ENCODE data around the gene ATP6V1B1. TPM values are rescaled to one million over a fixed set of nuclear protein-coding genes. Genes with fewer than 3 reads are reported as not detected.

Gene ATP6V1B1
- polyA plus RNA-seq (2013, experiment 1 of 2): not detected
- polyA plus RNA-seq (2013, experiment 2 of 2): 0.10 TPM

DNA sequence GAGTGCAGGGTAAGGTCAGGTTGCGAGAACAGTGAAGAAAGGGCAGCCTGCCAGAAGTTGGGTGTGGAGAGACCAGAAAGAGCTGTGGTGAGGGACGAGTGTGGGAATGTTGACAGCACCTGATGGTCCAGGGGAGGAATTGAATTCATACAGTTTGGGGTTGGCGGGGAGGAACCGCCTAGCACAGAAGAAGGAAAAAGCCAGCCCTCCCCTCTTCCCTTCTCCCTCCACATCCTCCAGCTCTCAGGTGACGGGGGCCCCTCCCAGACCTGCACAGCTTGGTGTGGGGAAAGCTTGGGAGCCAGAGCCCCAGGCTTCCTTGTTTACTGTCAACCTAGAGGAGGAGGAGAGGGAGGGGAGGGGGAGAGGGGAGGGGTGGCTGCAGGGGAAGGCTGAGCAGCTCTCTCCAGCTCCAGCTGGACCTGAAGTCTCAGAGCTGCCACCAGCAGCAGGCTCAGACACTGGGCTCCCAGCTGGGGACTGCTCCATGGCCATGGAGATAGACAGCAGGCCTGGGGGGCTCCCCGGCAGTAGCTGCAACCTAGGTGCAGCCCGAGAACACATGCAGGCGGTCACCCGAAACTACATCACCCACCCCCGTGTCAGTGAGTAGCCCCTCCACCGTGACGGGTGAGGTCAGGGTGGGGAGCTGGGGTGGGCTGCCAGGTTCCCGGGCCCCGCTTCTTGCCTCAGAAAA lies at the start of gene ATP6V1B1:
TSS of gene ATP6V1B1 (plus strand) at position 433 of the 697 bp plus-strand sequence. CDS start at position 488, 55 bp downstream.
- Histone ChIP-seq H3K14ac (ENCODE audit: low read length in 2 of 2) (no peak within 1 kb of the TSS), H2BK15ac (ENCODE audit: low read depth, poor library complexity, severe bottlenecking) (no peak within 1 kb of the TSS), H2AFZ (ENCODE audit: low read depth, low read length) (no peak within 1 kb of the TSS), H3K4me3 (ENCODE audit: insufficient read depth in 1 of 2, low read depth in 1 of 2, low read length in 2 of 2) (no peak within 1 kb of the TSS), H2BK12ac (ENCODE audit: low read length in 2 of 2) (no peak within 1 kb of the TSS), H3K27me3 (ENCODE audit: control insufficient read depth in 1 of 2, insufficient read depth in 1 of 2, low read length in 2 of 2) (peaks cover 30 to 45% of the 10 kb centered on the region in 2 experiments), H3K18ac (ENCODE audit: low read depth in 1 of 2, low read length in 2 of 2) (no peak within 1 kb of the TSS), H3K4me2 (ENCODE audit: low read length, poor library complexity, severe bottlenecking) (no peak within 1 kb of the TSS), H3K9ac (ENCODE audit: low read length) (no peak within 1 kb of the TSS), H3K79me1 (replicated peaks; ENCODE audit: low read length, poor library complexity, severe bottlenecking) (no peaks in the 10 kb centered on the region), H2AK5ac (ENCODE audit: low read length, severe bottlenecking) (no peak within 1 kb of the TSS), H3K4ac (ENCODE audit: low read depth in 1 of 2, low read length in 2 of 2) (no peak within 1 kb of the TSS), H4K8ac (ENCODE audit: low read length) (no peak within 1 kb of the TSS), H3K27ac (ENCODE audit: low read length, poor library complexity, severe bottlenecking) (no peak within 1 kb of the TSS), H2BK5ac (ENCODE audit: low read depth, low read length, poor library complexity, severe bottlenecking) (no peak within 1 kb of the TSS), H4K91ac (ENCODE audit: low read length) (no peak within 1 kb of the TSS), H3K4me1 (ENCODE audit: control insufficient read depth, insufficient read depth, low read depth, low read length) (peaks cover 7% of the 10 kb centered on the region), H3K9me3 (ENCODE audit: control insufficient read depth, low read length) (no peaks in the 10 kb centered on the region), H2BK120ac (ENCODE audit: low read depth, low read length) (no peak within 1 kb of the TSS), H3K36me3 (ENCODE audit: control insufficient read depth in 1 of 2, insufficient read depth in 2 of 2, low read depth in 1 of 2, low read length in 2 of 2) (peaks cover 0 to 3% of the 10 kb centered on the region in 2 experiments), H3K23ac (ENCODE audit: low read length in 2 of 2) (peak within 1 kb of the TSS in 1 of 2 experiments; percentile 29)
- WGBS: 65% methylated on average over 9 of the region's 14 CpGs
- no peak for DNase-seq

DNA sequence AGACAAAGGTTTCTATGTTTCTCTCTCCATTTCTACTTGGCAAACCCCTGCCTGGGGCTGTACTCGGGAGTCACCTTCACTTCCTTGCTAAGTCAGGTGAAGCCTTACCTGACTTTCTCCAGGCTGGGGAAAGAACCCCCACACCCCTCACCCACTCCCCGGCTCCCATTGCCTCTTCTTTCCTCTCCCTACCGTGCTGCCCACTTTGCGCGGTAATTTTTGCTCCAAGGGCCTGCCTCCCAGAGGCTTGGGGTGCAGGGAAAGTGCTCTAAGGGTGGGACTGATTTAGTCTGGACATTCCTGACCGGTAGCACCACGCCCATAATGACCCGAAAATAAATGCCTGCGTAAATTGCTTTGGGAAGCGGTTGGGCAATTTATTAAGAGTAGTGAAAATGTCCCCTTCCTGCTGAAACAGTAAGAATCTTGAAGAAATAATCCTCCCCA lies 49.1 kb upstream of the ATP6V1B1 start:
- H3K14ac ChIP-seq (ENCODE audit: low read length in 2 of 2): no peak overlapping the region
- DNase-seq: no peak
- 5% methylated on average over 4 of the region's 10 CpGs for WGBS

DNA sequence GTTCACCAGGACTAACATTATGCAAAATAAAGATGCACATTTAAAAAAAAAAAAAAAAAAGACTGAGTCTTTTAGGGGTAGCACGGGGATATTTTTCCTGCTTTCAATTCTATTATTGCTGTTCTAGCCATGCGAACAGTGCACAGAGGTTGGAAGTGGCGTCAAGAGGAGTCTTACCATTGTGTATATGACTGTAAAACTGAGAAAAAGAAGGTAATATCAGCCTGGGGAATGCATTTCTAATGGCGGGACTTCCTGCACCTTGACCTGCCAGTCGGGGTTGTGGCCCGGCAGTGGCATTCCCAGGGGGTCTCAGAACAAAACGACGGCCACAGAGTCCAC lies 48.5 kb upstream of the ATP6V1B1 start:
- H2AK5ac ChIP-seq (ENCODE audit: low read length, severe bottlenecking): no peak overlapping the region
- H3K9ac ChIP-seq (ENCODE audit: low read length): no peak overlapping the region
- H2BK5ac ChIP-seq (ENCODE audit: low read depth, low read length, poor library complexity, severe bottlenecking): no peak overlapping the region
- no peak overlapping the region for H4K91ac ChIP-seq (ENCODE audit: low read length)
- peaks cover 18% of the 10 kb centered on the region for H3K4me1 ChIP-seq (ENCODE audit: control insufficient read depth, insufficient read depth, low read depth, low read length)
- peak overlapping the region; percentile 86 for H3K4me2 ChIP-seq (ENCODE audit: low read length, poor library complexity, severe bottlenecking)
- H3K36me3 ChIP-seq (ENCODE audit: control insufficient read depth in 1 of 2, insufficient read depth in 2 of 2, low read depth in 1 of 2, low read length in 2 of 2): no peaks in the 10 kb centered on the region
- no peak overlapping the region for H3K14ac ChIP-seq (ENCODE audit: low read length in 2 of 2)
- H2BK15ac ChIP-seq (ENCODE audit: low read depth, poor library complexity, severe bottlenecking): no peak overlapping the region
- H2BK120ac ChIP-seq (ENCODE audit: low read depth, low read length): no peak overlapping the region
- DNase-seq: no peak
- H2AFZ ChIP-seq (ENCODE audit: low read depth, low read length): no peak overlapping the region
- H3K4me3 ChIP-seq (ENCODE audit: insufficient read depth in 1 of 2, low read depth in 1 of 2, low read length in 2 of 2): peak overlapping the region in 1 of 2 experiments; percentile 49
- H3K23ac ChIP-seq (ENCODE audit: low read length in 2 of 2): no peak overlapping the region
- no peak overlapping the region for H3K4ac ChIP-seq (ENCODE audit: low read depth in 1 of 2, low read length in 2 of 2)
- no peak overlapping the region for H3K18ac ChIP-seq (ENCODE audit: low read depth in 1 of 2, low read length in 2 of 2)
- H3K27me3 ChIP-seq (ENCODE audit: control insufficient read depth in 1 of 2, insufficient read depth in 1 of 2, low read length in 2 of 2): peaks cover 80 to 99% of the 10 kb centered on the region in 2 experiments
- WGBS: under 1% methylated on average over 8 of the region's 8 CpGs
- H3K27ac ChIP-seq (ENCODE audit: low read length, poor library complexity, severe bottlenecking): no peak overlapping the region
- H3K9me3 ChIP-seq (ENCODE audit: control insufficient read depth, low read length): peaks cover 8% of the 10 kb centered on the region
- H4K8ac ChIP-seq (ENCODE audit: low read length): no peak overlapping the region
- no peaks in the 10 kb centered on the region for H3K79me1 ChIP-seq (replicated peaks; ENCODE audit: low read length, poor library complexity, severe bottlenecking)
- no peak overlapping the region for H2BK12ac ChIP-seq (ENCODE audit: low read length in 2 of 2)

More for the DNA sequence above, 49.1 kb upstream of the ATP6V1B1 start:
- Histone ChIP-seq H2AK5ac (ENCODE audit: low read length, severe bottlenecking) (no peak overlapping the region), H4K8ac (ENCODE audit: low read length) (no peak overlapping the region), H3K4me1 (ENCODE audit: control insufficient read depth, insufficient read depth, low read depth, low read length) (peaks cover 18% of the 10 kb centered on the region), H3K36me3 (ENCODE audit: control insufficient read depth in 1 of 2, insufficient read depth in 2 of 2, low read depth in 1 of 2, low read length in 2 of 2) (no peaks in the 10 kb centered on the region), H3K79me1 (replicated peaks; ENCODE audit: low read length, poor library complexity, severe bottlenecking) (no peaks in the 10 kb centered on the region), H3K4ac (ENCODE audit: low read depth in 1 of 2, low read length in 2 of 2) (no peak overlapping the region), H3K27ac (ENCODE audit: low read length, poor library complexity, severe bottlenecking) (no peak overlapping the region), H4K91ac (ENCODE audit: low read length) (no peak overlapping the region), H3K18ac (ENCODE audit: low read depth in 1 of 2, low read length in 2 of 2) (no peak overlapping the region), H3K4me2 (ENCODE audit: low read length, poor library complexity, severe bottlenecking) (no peak overlapping the region), H3K23ac (ENCODE audit: low read length in 2 of 2) (no peak overlapping the region), H2BK15ac (ENCODE audit: low read depth, poor library complexity, severe bottlenecking) (no peak overlapping the region), H3K9me3 (ENCODE audit: control insufficient read depth, low read length) (peaks cover 8% of the 10 kb centered on the region), H2BK12ac (ENCODE audit: low read length in 2 of 2) (no peak overlapping the region), H3K27me3 (ENCODE audit: control insufficient read depth in 1 of 2, insufficient read depth in 1 of 2, low read length in 2 of 2) (peaks cover 74 to 93% of the 10 kb centered on the region in 2 experiments), H2BK5ac (ENCODE audit: low read depth, low read length, poor library complexity, severe bottlenecking) (no peak overlapping the region), H2BK120ac (ENCODE audit: low read depth, low read length) (no peak overlapping the region), H3K9ac (ENCODE audit: low read length) (no peak overlapping the region), H3K4me3 (ENCODE audit: insufficient read depth in 1 of 2, low read depth in 1 of 2, low read length in 2 of 2) (no peak overlapping the region), H2AFZ (ENCODE audit: low read depth, low read length) (no peak overlapping the region)

DNA sequence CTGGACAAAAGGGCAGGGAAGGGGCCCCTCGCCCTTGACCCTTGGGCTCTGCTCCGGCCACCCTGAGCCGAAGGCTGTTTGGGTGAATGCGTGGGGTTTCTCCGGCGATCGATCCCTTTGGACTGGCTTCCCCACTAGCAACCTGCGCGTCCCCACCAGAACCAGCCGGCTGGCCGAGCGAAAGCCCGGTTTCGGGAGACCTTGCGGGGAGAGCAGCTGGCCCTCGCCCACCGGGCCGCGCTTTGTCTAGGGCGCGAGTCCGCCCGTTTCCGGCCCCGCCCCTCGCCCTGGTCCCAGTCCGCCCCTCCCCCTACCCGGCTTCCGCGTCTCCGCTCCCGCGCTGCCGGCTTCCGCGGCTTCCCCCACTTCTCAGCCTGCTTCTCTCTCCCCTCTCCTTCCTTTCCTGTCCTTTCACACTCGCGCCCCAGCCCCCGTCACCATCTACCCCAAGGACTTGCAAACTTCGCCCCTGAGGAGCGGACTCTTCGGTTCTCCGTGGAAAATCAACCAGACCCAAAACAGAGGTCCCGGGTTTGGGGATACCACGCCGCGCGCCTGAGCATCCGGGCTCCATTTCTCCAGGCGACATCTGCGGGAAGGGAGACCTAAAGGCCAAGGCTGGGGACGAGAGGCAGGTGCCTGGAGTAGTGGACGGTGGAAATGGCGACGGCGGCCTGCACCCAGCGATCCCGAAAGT lies 48.0 kb upstream of the ATP6V1B1 start:
- Histone ChIP-seq H2BK15ac (ENCODE audit: low read depth, poor library complexity, severe bottlenecking) (no peak overlapping the region), H2AFZ (ENCODE audit: low read depth, low read length) (no peak overlapping the region), H3K27me3 (ENCODE audit: control insufficient read depth in 1 of 2, insufficient read depth in 1 of 2, low read length in 2 of 2) (peaks cover 80 to 100% of the 10 kb centered on the region in 2 experiments), H2BK12ac (ENCODE audit: low read length in 2 of 2) (no peak overlapping the region), H3K27ac (ENCODE audit: low read length, poor library complexity, severe bottlenecking) (no peak overlapping the region), H3K23ac (ENCODE audit: low read length in 2 of 2) (no peak overlapping the region), H3K36me3 (ENCODE audit: control insufficient read depth in 1 of 2, insufficient read depth in 2 of 2, low read depth in 1 of 2, low read length in 2 of 2) (no peaks in the 10 kb centered on the region), H2BK5ac (ENCODE audit: low read depth, low read length, poor library complexity, severe bottlenecking) (no peak overlapping the region), H4K8ac (ENCODE audit: low read length) (no peak overlapping the region), H3K79me1 (replicated peaks; ENCODE audit: low read length, poor library complexity, severe bottlenecking) (no peaks in the 10 kb centered on the region), H2AK5ac (ENCODE audit: low read length, severe bottlenecking) (no peak overlapping the region), H3K9me3 (ENCODE audit: control insufficient read depth, low read length) (peaks cover 8% of the 10 kb centered on the region), H2BK120ac (ENCODE audit: low read depth, low read length) (no peak overlapping the region), H4K91ac (ENCODE audit: low read length) (no peak overlapping the region), H3K14ac (ENCODE audit: low read length in 2 of 2) (no peak overlapping the region), H3K4me3 (ENCODE audit: insufficient read depth in 1 of 2, low read depth in 1 of 2, low read length in 2 of 2) (peak overlapping the region; percentile 49 to 55), H3K4ac (ENCODE audit: low read depth in 1 of 2, low read length in 2 of 2) (no peak overlapping the region), H3K18ac (ENCODE audit: low read depth in 1 of 2, low read length in 2 of 2) (no peak overlapping the region), H3K4me1 (ENCODE audit: control insufficient read depth, insufficient read depth, low read depth, low read length) (peaks cover 18% of the 10 kb centered on the region), H3K4me2 (ENCODE audit: low read length, poor library complexity, severe bottlenecking) (peak overlapping the region; percentile 86), H3K9ac (ENCODE audit: low read length) (no peak overlapping the region)
- DNase-seq: no peak
- 1% methylated on average over 49 of the region's 58 CpGs for WGBS
